H9 (cell line): Measurements from ENCODE around the gene POLD3. TPM values are rescaled to one million over a fixed set of nuclear protein-coding genes. Genes with fewer than 3 reads are reported as not detected.

Experiments
- DNase-seq: peaks from one replicate; pipeline ENCODE4 v3.0.0-alpha.2; 2017
- H2AFZ ChIP-seq: one replicate; pipeline ENCODE4 v1.6.1; 2013; ENCODE audit warnings: mild to moderate bottlenecking, low read length, control low read depth, moderate library complexity
- H2AK5ac ChIP-seq: 2 replicates; pipeline ENCODE4 v1.6.1; 2013; ENCODE audit warnings: low read length, control low read depth, mixed read lengths; ENCODE audit not compliant: insufficient read length
- H2BK120ac ChIP-seq: one replicate; pipeline ENCODE4 v1.6.1; 2013; ENCODE audit warnings: low read depth, mild to moderate bottlenecking, low read length, control low read depth, inconsistent platforms; ENCODE audit not compliant: poor library complexity, severe bottlenecking
- H2BK12ac ChIP-seq: 2 replicates; pipeline ENCODE4 v1.6.1; 2013; ENCODE audit warnings: low read length, control low read depth, mixed read lengths, low read depth; ENCODE audit not compliant: insufficient read length
- H2BK15ac ChIP-seq: 2 replicates; pipeline ENCODE4 v1.6.1; 2013; ENCODE audit warnings: low read depth, low read length, control low read depth
- H2BK20ac ChIP-seq: one replicate; pipeline ENCODE4 v1.6.1; 2013; ENCODE audit warnings: low read depth, mild to moderate bottlenecking, low read length, control low read depth, inconsistent platforms; ENCODE audit not compliant: poor library complexity, severe bottlenecking
- H2BK5ac ChIP-seq: 2 replicates; pipeline ENCODE4 v1.6.1; 2013; ENCODE audit warnings: low read length, control low read depth, mixed read lengths; ENCODE audit not compliant: insufficient read length
- H3K14ac ChIP-seq: 2 replicates; pipeline ENCODE4 v1.6.1; 2013; ENCODE audit warnings: low read length, control low read depth; ENCODE audit not compliant: insufficient read depth
- H3K18ac ChIP-seq: 2 replicates; pipeline ENCODE4 v1.6.1; 2013; ENCODE audit warnings: low read depth, mild to moderate bottlenecking, mixed read lengths, low read length, control low read depth; ENCODE audit not compliant: insufficient read length
- H3K23ac ChIP-seq: 2 replicates; pipeline ENCODE4 v1.6.1; 2013; ENCODE audit warnings: low read length, control low read depth, mixed read lengths, low read depth; ENCODE audit not compliant: insufficient read length
- H3K23me2 ChIP-seq: 2 replicates; pipeline ENCODE4 v1.6.1; 2013; ENCODE audit warnings: low read depth, mild to moderate bottlenecking, mixed read lengths, low read length, control low read depth; ENCODE audit not compliant: insufficient read length, poor library complexity, severe bottlenecking
- H3K27ac ChIP-seq: 2 replicates; pipeline ENCODE4 v1.5.1; 2013; ENCODE audit warnings: low read length, control low read depth, mixed read lengths, low read depth; ENCODE audit not compliant: insufficient read length
- H3K27me3 ChIP-seq: 2 replicates; pipeline ENCODE4 v1.6.1; 2013; ENCODE audit warnings: low read length, control low read depth, inconsistent platforms; ENCODE audit not compliant: insufficient read depth
- H3K4ac ChIP-seq: 2 replicates; pipeline ENCODE4 v1.6.1; 2013; ENCODE audit warnings: low read depth, mild to moderate bottlenecking, control low read depth, inconsistent platforms, low read length, moderate library complexity
- H3K4me1 ChIP-seq: 2 replicates; pipeline ENCODE4 v1.6.1; 2013; ENCODE audit warnings: low read length, control low read depth, inconsistent platforms; ENCODE audit not compliant: insufficient read depth
- H3K4me2 ChIP-seq: 2 replicates; pipeline ENCODE4 v1.6.1; 2013; ENCODE audit warnings: low read length, control low read depth, mixed read lengths; ENCODE audit not compliant: insufficient read length, insufficient read depth
- H3K56ac ChIP-seq: 2 replicates; pipeline ENCODE4 v1.6.1; 2013; ENCODE audit warnings: low read depth, mild to moderate bottlenecking, mixed read lengths, low read length, control low read depth; ENCODE audit not compliant: insufficient read length
- H3K79me1 ChIP-seq: 2 replicates; pipeline ENCODE4 v1.6.1; 2013; ENCODE audit warnings: low read depth, mild to moderate bottlenecking, moderate library complexity, low read length, control low read depth, inconsistent platforms; ENCODE audit not compliant: insufficient read depth, poor library complexity, severe bottlenecking
- H3K79me2 ChIP-seq: 2 replicates; pipeline ENCODE4 v1.6.1; 2013; ENCODE audit warnings: low read length, control low read depth, inconsistent platforms; ENCODE audit not compliant: insufficient read depth
- H3K9ac ChIP-seq: 2 replicates; pipeline ENCODE4 v1.6.1; 2013; ENCODE audit warnings: low read length, control low read depth, mixed read lengths; ENCODE audit not compliant: insufficient read length; ENCODE audit errors: extremely low read depth
- H3K9me3 ChIP-seq: one replicate; pipeline ENCODE4 v1.6.1; 2013; ENCODE audit warnings: low read depth, low read length, inconsistent platforms; ENCODE audit not compliant: control insufficient read depth
- H3T11ph ChIP-seq: one replicate; pipeline ENCODE4 v1.6.1; 2013; ENCODE audit warnings: mild to moderate bottlenecking, low read length, control low read depth, inconsistent platforms
- H4K20me1 ChIP-seq: one replicate; pipeline ENCODE4 v1.6.1; 2013; ENCODE audit not compliant: control insufficient read depth, insufficient read length, insufficient read depth
- H4K5ac ChIP-seq: 2 replicates; pipeline ENCODE4 v1.6.1; 2013; ENCODE audit warnings: low read depth, mild to moderate bottlenecking, mixed read lengths, low read length, control low read depth; ENCODE audit not compliant: insufficient read length
- H4K8ac ChIP-seq: replicated peaks from 2 replicates; pipeline ENCODE4 v1.6.1; 2013; ENCODE audit warnings: low read length, control low read depth, mixed read lengths, low read depth; ENCODE audit not compliant: insufficient read length
- H4K91ac ChIP-seq: 2 replicates; pipeline ENCODE4 v1.6.1; 2013; ENCODE audit warnings: low read depth, mild to moderate bottlenecking, moderate library complexity, mixed read lengths, low read length, control low read depth; ENCODE audit not compliant: insufficient read length
- H3K27ac Mint-ChIP-seq, 3 experiments: 2 replicates in 2 of 3; 3 replicates in 1 of 3; pipeline ENCODE4 v1.8.0; 2020 to 2021; ENCODE audit warnings: mixed read lengths in 3 of 3, mild to moderate bottlenecking in 1 of 3, moderate library complexity in 1 of 3
- H3K27me3 Mint-ChIP-seq: 2 replicates; pipeline ENCODE4 v1.8.0; 2021; ENCODE audit warnings: low read depth, mild to moderate bottlenecking, moderate library complexity, mixed read lengths
- H3K36me3 Mint-ChIP-seq, 3 experiments: 2 replicates in 2 of 3; 3 replicates in 1 of 3; pipeline ENCODE4 v1.8.0; 2020 to 2021; ENCODE audit warnings: low read depth in 3 of 3, mixed read lengths in 3 of 3; ENCODE audit not compliant: insufficient read depth in 1 of 3
- H3K4me1 Mint-ChIP-seq, 2 experiments: 2 replicates each; pipeline ENCODE4 v1.8.0; 2020; ENCODE audit warnings: mixed read lengths in 2 of 2
- H3K4me3 Mint-ChIP-seq, 2 experiments: 2 replicates in 1 of 2; 3 replicates in 1 of 2; pipeline ENCODE4 v1.8.0; 2020 to 2021; ENCODE audit warnings: mild to moderate bottlenecking in 2 of 2, mixed read lengths in 2 of 2, moderate library complexity in 1 of 2
- H3K9me3 Mint-ChIP-seq, 2 experiments: 2 replicates in 1 of 2; 3 replicates in 1 of 2; pipeline ENCODE4 v1.8.0; 2020; ENCODE audit warnings: mild to moderate bottlenecking in 2 of 2, mixed read lengths in 2 of 2, moderate library complexity in 1 of 2
- WGBS: extraction: QIAGEN DNeasy Blood & Tissue Kit; methylation state at CpG from one replicate; pipeline ENCODE4 v1.1.7; 2013; ENCODE audit warnings: missing lambda C conversion rate, low lambda C conversion rate, mixed read lengths; ENCODE audit not compliant: insufficient read length; ENCODE audit errors: extremely low coverage; 5-methylcytosine and 5-hydroxymethylcytosine counted together
- total RNA-seq: library from RNA; stranded (reverse); gene quantifications from 2 replicates; pipeline ENCODE4 v1.2.1, GENCODE V29; 2021
- TF ChIP-seq, protein P1 (sequence below): fragments of 200-600 bp; sonication (generic); conservative IDR thresholded peaks from 3 replicates; pipeline ENCODE4 v1.8.0; 2021; ENCODE audit warnings: antibody characterized with exemption, mild to moderate bottlenecking

POLD3 gene
- total RNA-seq, 1 experiment from 2014 or later: 34.1 TPM

DNA sequence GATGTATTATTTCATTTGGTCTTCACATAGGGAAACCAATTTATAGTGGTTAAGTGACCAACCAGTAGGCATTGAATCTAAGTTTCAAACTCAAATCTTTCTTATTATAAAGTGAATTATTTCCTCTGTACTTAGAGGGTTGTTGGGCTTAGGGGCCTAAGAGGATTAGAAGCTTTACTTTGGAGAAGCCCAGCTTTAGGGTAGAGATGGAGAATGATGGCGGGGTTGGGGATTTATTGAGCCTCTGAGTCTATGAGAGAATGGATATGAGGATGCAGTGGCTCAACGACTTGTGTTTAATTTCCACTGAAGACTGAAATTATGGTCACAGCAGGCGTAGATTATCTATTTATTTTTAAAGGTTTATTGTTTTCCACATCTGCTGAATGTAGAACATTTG lies 83.4 kb downstream of the POLD3 start:
- no peaks in the 10 kb centered on the region for H3K27me3 ChIP-seq
- no peak overlapping the region for H3K9ac ChIP-seq
- Mint-ChIP-seq H3K27me3 (peaks cover 1% of the 10 kb centered on the region; the same call in 1 of the 2 replicates), H3K9me3 (peaks cover 7 to 9% of the 10 kb centered on the region in 2 experiments; a peak in 3 of 5 replicates), H3K4me1 (peaks cover 8 to 13% of the 10 kb centered on the region in 2 experiments), H3K27ac (no peak overlapping the region), H3K36me3 (peaks cover 0 to 5% (median 5%) of the 10 kb centered on the region in 3 experiments; a peak in 5 of 7 replicates), H3K4me3 (no peak overlapping the region)
- no CpG with 5 or more reads among the region's 3 CpGs for WGBS
- no peaks in the 10 kb centered on the region for H3K4me1 ChIP-seq
- no peak overlapping the region for H4K8ac ChIP-seq
- H3K4me2 ChIP-seq: no peak overlapping the region
- H3K79me2 ChIP-seq: no peaks in the 10 kb centered on the region
- no peak overlapping the region for H2BK20ac ChIP-seq
- H2AK5ac ChIP-seq: no peak overlapping the region
- H3K79me1 ChIP-seq: no peaks in the 10 kb centered on the region
- no peak overlapping the region for H3K56ac ChIP-seq
- H3K9me3 ChIP-seq: no peaks in the 10 kb centered on the region
- no peak overlapping the region for H3K27ac ChIP-seq
- no peak overlapping the region for H2BK15ac ChIP-seq
- no peak for DNase-seq
- no peak overlapping the region for H2BK120ac ChIP-seq
- no peak overlapping the region for H4K91ac ChIP-seq
- no peak overlapping the region for H4K5ac ChIP-seq
- TF ChIP-seq, protein P1, sequence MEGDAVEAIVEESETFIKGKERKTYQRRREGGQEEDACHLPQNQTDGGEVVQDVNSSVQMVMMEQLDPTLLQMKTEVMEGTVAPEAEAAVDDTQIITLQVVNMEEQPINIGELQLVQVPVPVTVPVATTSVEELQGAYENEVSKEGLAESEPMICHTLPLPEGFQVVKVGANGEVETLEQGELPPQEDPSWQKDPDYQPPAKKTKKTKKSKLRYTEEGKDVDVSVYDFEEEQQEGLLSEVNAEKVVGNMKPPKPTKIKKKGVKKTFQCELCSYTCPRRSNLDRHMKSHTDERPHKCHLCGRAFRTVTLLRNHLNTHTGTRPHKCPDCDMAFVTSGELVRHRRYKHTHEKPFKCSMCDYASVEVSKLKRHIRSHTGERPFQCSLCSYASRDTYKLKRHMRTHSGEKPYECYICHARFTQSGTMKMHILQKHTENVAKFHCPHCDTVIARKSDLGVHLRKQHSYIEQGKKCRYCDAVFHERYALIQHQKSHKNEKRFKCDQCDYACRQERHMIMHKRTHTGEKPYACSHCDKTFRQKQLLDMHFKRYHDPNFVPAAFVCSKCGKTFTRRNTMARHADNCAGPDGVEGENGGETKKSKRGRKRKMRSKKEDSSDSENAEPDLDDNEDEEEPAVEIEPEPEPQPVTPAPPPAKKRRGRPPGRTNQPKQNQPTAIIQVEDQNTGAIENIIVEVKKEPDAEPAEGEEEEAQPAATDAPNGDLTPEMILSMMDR: no peak
- no peak overlapping the region for H3K4ac ChIP-seq
- H3K23me2 ChIP-seq: no peaks in the 10 kb centered on the region
- H2BK12ac ChIP-seq: no peak overlapping the region
- H3K14ac ChIP-seq: no peak overlapping the region
- H2AFZ ChIP-seq: no peak overlapping the region
- no peak overlapping the region for H3K18ac ChIP-seq
- no peak overlapping the region for H2BK5ac ChIP-seq
- no peak overlapping the region for H3T11ph ChIP-seq
- H3K23ac ChIP-seq: no peak overlapping the region
- H4K20me1 ChIP-seq: no peaks in the 10 kb centered on the region
